SK-N-MC (cell line): Measurements from ENCODE around the gene SERTAD2.

Source experiments
- DNase-seq: peaks from one replicate; pipeline ENCODE4 v3.0.0-alpha.2; 2011; ENCODE audit warnings: low read depth, low spot score
- H3K27ac ChIP-seq: fragments of 200-600 bp; sonication (generic); 2 replicates; pipeline ENCODE4 v1.5.1; 2016; ENCODE audit warnings: mixed run types
- H3K36me3 ChIP-seq: fragments of 200-600 bp; sonication (generic); 2 replicates; pipeline ENCODE4 v1.6.1; 2017; ENCODE audit warnings: antibody characterized with exemption, low read length, mixed read lengths; ENCODE audit not compliant: insufficient read depth
- H3K4me3 ChIP-seq: fragments of 200-600 bp; sonication (generic); 2 replicates; pipeline ENCODE4 v1.5.1; 2016
- H3K9ac ChIP-seq: fragments of 200-600 bp; sonication (generic); 2 replicates; pipeline ENCODE4 v1.8.0; 2017; ENCODE audit warnings: mixed run types, mixed read lengths; ENCODE audit not compliant: insufficient read length
- H3K9me3 ChIP-seq: fragments of 200-600 bp; sonication (generic); 2 replicates; pipeline ENCODE4 v1.6.1; 2017; ENCODE audit warnings: low read depth, mild to moderate bottlenecking, antibody characterized with exemption, low read length, moderate library complexity, mixed read lengths
- EZH2 ChIP-seq: fragments of 200-600 bp; sonication (generic); IDR thresholded peaks from one replicate; pipeline ENCODE4 v1.6.1; 2017; ENCODE audit warnings: antibody characterized with exemption
- FOXP2 ChIP-seq: optimal IDR thresholded peaks from 2 replicates; pipeline ENCODE3; 2011; ENCODE audit warnings: mild to moderate bottlenecking, moderate library complexity; ENCODE audit not compliant: insufficient read depth; ENCODE audit errors: extremely low read length, control extremely low read depth
- POLR2AphosphoS5 ChIP-seq: IDR thresholded peaks from 2 replicates; pipeline ENCODE4 v1.6.1; 2012; ENCODE audit warnings: mild to moderate bottlenecking, low read depth, low read length, borderline replicate concordance

The SERTAD2 gene

DNA sequence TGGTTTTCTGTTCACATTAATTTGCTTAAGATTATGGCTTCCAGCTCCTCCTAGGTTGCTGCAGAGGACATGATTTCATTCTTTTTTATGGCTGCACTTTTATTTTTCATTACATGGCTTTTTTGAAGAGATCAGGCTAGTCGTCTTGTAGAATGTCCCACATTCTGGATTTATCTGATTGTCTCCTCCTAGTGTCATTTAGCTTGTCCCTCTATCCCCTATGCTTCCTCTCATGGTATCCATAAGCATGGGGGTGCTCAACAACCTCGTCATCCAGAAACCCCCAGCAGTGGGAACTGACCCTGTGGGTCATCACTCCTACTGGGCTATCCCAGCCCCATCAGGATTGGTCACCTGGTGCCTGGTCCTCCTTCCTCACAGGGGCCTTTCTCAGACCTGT is 49.6 kb downstream of the SERTAD2 start:
- Histone ChIP-seq H3K4me3 (no peak overlapping the region), H3K27ac (no peak overlapping the region), H3K9ac (no peak overlapping the region), H3K9me3 (no peaks in the 10 kb centered on the region), H3K36me3 (no peaks in the 10 kb centered on the region)
- TF ChIP-seq POLR2AphosphoS5 (no peak), EZH2 (no peak), FOXP2 (no peak)
- DNase-seq, result no peak

DNA sequence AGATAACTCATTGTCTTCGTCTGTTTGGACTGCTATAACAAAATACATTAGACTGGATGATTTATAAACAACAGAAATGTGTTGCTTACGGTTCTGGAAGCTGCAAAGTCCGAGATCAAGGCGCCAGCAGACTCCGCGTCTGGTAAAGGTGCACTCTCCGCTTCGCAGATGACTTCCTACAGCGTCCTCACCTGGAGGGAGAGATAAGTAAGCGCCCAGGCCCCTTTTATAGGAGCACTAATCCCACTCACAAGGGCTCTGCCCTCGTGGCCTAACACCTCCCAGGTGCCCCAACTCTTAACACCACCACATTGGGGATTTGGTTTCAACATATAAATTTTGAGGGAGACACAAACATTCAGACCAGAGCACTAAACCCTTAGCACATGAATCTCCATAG is 51.3 kb downstream of the SERTAD2 start:
- TF ChIP-seq POLR2AphosphoS5, result no peak
- no peak for TF ChIP-seq FOXP2
- TF ChIP-seq EZH2, result no peak
- no peak overlapping the region for H3K4me3 ChIP-seq
- H3K9ac ChIP-seq, result no peak overlapping the region
- no peak overlapping the region for H3K27ac ChIP-seq
- DNase-seq, result no peak
- no peaks in the 10 kb centered on the region for H3K36me3 ChIP-seq
- no peaks in the 10 kb centered on the region for H3K9me3 ChIP-seq

DNA sequence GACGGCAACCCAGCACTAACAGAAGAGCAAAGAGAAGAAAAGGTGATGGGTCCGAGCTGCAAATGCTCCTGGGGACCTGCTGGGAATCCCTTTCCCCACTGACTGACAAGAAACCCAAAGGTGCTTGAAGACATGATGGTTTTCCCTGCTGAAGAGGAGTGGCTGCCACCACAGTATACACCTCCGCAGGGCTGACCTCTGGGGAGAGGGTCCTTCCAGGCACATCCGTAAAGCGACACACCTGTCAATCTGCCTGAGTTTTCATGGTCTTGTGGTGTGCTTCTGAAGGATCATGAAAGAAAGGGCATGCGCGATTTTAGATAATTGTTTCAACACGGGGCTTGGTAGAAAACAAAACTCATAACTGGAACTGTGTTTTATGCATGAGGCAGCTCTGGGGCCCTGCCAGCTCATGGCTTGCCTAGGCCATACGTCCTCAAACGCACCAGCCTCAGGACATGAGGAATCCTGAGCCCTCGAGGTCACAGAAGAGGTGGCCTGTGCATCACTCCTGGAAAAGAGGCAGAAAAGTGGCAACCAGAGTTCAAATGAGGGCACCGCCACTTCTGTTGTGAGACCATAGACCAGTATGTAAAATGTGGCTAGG is 51.8 kb downstream of the SERTAD2 start:
- DNase-seq, result no peak
- Histone ChIP-seq H3K36me3 (no peaks in the 10 kb centered on the region), H3K27ac (no peak overlapping the region), H3K4me3 (no peak overlapping the region), H3K9me3 (no peaks in the 10 kb centered on the region), H3K9ac (no peak overlapping the region)
- no peak for TF ChIP-seq POLR2AphosphoS5
- no peak for TF ChIP-seq FOXP2
- TF ChIP-seq EZH2, result no peak

DNA sequence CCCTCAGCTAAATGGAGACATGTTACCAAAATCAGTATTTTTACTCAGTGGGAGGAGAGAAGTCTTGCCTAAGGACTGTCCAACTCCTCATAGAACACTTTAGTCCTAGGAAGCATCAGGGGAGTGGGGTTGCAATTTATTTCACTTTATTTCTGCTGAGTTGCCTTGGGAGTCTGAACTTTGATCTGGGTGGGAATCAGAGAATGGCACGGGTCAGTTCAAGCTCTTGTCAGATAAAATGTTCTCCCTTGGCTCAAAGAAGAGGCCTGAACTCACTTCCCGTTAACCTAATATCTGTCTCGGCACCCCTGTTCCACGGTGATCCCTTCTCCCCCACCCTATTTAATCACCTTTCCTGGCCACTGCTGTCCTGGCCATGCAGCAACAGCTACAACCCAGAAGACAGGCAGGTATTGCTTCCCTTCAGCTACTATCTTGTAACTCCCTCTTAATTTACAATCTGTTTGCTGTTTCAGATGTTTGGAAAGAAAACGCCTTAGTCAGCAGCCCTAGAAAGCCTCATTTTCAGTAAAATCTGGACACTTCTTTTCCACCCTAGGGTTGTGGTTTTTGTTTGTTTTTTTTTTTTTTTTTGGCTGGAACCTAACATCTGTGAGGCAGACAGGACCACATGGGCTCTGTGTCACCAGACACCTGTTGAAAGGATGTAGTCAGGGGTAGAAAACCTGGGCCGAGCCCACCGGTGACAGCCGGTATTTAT is 52.5 kb downstream of the SERTAD2 start:
- no peak overlapping the region for H3K4me3 ChIP-seq
- H3K27ac ChIP-seq, result no peak overlapping the region
- no peak for DNase-seq
- no peak overlapping the region for H3K9ac ChIP-seq
- TF ChIP-seq FOXP2 (no peak), EZH2 (no peak), POLR2AphosphoS5 (no peak)
- no peaks in the 10 kb centered on the region for H3K9me3 ChIP-seq
- no peaks in the 10 kb centered on the region for H3K36me3 ChIP-seq

DNA sequence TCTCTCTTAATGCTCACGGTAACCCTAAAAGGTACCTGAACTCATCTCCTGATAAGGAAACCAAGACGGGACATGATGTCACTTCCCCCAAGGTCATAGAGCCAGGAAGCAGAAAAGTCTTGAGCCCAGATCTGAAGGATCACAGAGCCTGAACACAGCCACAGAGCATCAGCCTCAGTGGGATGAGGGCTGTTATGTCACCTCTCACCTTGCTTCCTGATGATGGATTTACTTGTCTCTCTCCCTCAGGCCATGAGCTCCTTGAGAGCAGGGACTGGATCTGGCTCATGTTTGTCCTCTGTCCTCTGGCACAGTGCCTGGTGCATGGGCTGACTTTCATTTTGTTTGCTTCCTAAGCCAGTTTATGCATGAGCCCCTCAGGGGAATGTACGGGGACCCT is 54.2 kb downstream of the SERTAD2 start:
- no peak overlapping the region for H3K9ac ChIP-seq
- H3K9me3 ChIP-seq, result no peaks in the 10 kb centered on the region
- H3K4me3 ChIP-seq, result no peak overlapping the region
- no peak overlapping the region for H3K27ac ChIP-seq
- DNase-seq, result no peak
- no peaks in the 10 kb centered on the region for H3K36me3 ChIP-seq
- TF ChIP-seq POLR2AphosphoS5 (no peak), FOXP2 (no peak), EZH2 (no peak)

DNA sequence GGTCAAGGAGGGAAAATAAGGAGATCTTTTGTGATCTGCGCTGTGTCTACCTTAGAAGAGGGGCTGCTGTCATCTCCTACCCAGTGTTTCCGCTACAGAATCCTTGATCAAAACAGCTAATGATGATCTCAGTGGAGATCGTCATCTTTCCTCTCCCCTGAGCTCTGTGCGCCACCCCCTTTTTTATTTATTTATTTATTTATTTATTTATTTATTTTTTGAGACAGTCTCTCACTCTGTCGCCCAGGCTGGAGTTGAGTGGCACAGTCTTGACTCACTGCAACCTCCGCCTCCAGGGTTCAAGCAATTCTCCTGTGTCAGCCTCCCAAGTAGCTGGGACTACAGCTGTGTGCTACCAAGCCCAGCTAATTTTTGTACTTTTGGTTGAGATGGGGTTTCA is 55.5 kb downstream of the SERTAD2 start:
- H3K9ac ChIP-seq, result no peak overlapping the region
- H3K27ac ChIP-seq, result no peak overlapping the region
- H3K4me3 ChIP-seq, result no peak overlapping the region
- no peaks in the 10 kb centered on the region for H3K36me3 ChIP-seq
- H3K9me3 ChIP-seq, result no peaks in the 10 kb centered on the region
- TF ChIP-seq FOXP2, result no peak
- no peak for TF ChIP-seq POLR2AphosphoS5
- TF ChIP-seq EZH2, result no peak
- DNase-seq, result no peak

DNA sequence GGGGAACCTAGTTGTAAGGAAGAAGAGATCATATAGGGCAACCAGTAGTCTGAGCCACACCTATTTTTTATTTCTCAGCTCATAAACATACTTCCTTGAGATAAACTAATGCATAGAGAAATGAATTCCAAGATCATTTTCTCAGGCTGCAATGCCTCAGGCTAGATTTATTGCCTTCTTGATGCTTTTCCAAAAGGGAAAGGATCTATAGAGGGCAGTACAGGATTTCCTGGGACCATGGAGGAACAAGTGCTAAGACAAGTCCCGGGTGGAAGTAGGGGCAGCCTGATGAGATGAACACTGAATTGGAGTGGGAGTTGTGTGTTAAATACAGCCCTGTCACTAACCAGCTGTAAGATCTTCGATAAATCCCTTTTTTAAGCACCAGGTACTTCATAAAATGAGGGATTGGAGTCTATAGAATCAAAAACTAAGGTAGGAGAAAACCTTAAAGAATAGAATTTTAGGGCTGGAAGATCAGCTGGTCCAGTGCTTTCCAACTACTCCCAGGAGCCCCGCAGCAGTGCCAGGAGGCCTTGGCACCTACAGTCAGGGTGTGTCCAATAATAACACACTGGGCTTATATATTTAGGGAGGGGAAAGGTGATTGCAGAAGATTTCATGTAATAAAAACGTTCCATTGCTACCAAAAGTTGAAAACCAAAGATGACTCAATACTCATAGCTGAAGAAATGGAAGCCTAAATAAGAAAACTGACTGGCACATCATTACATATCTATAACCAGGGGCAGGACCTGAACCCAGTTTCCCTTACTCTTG is 58.1 kb downstream of the SERTAD2 start:
- Histone ChIP-seq H3K36me3 (peaks cover 9% of the 10 kb centered on the region), H3K9ac (no peak overlapping the region), H3K27ac (no peak overlapping the region), H3K4me3 (no peak overlapping the region), H3K9me3 (no peaks in the 10 kb centered on the region)
- no peak for TF ChIP-seq EZH2
- TF ChIP-seq FOXP2, result no peak
- TF ChIP-seq POLR2AphosphoS5, result no peak
- no peak for DNase-seq

DNA sequence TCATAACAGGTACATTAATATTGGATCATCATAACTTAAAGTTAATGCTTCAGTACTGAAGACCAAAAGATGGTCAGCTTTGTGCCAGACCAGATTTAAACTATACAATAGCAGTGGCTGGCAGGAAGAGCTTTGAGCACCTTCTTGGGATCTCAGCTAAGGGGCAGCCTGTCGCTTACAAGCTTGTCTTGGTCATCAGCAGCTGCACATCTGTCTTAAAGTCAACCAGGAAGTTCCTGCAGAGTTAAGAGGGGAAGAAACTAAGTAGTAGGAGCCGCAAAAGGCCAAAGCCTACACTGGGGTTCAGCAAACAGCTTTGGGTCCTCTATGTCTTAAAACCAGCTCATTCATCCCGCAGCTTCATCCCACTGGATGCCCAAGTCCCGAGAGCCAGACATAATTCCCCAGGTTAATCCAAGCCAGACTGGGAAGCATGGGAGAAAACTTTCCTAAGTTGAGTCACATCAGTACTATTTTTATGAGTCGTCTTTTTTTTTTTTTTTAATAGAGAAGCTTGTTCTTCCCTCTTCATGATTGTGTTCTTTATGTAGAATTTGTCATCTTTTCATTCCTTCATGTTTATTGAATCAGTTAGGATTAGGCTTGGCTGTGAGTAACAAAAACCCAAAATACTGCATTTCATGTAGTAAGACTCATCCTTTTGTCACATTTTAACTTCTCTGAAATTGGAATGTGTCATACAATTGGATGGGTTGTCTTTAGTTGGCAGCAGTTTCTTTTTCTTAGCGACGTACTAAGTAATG is 59.3 kb downstream of the SERTAD2 start:
- TF ChIP-seq POLR2AphosphoS5 (no peak), EZH2 (no peak), FOXP2 (no peak)
- H3K9me3 ChIP-seq, result no peaks in the 10 kb centered on the region
- H3K4me3 ChIP-seq, result no peak overlapping the region
- peaks cover 10% of the 10 kb centered on the region for H3K36me3 ChIP-seq
- no peak for DNase-seq
- no peak overlapping the region for H3K27ac ChIP-seq
- no peak overlapping the region for H3K9ac ChIP-seq
